Renal cortical epithelial cell (primary cell): ENCODE data around the gene ORC3. TPM values are rescaled to one million over a fixed set of nuclear protein-coding genes. Genes with fewer than 3 reads are reported as not detected.

ENCODE experiments used
- DNase-seq: peaks from one replicate; pipeline ENCODE4 v3.0.0-alpha.2; 2011; ENCODE audit warnings: low read depth
- total RNA-seq: library from RNA; depleted of rRNA; stranded (reverse); fragments of >200 nt; gene quantifications from 2 replicates; pipeline ENCODE4 v1.2.3, GENCODE V29; 2014

ORC3 gene
- 24.7 and 30.4 TPM in 2 replicates for total RNA-seq

DNA sequence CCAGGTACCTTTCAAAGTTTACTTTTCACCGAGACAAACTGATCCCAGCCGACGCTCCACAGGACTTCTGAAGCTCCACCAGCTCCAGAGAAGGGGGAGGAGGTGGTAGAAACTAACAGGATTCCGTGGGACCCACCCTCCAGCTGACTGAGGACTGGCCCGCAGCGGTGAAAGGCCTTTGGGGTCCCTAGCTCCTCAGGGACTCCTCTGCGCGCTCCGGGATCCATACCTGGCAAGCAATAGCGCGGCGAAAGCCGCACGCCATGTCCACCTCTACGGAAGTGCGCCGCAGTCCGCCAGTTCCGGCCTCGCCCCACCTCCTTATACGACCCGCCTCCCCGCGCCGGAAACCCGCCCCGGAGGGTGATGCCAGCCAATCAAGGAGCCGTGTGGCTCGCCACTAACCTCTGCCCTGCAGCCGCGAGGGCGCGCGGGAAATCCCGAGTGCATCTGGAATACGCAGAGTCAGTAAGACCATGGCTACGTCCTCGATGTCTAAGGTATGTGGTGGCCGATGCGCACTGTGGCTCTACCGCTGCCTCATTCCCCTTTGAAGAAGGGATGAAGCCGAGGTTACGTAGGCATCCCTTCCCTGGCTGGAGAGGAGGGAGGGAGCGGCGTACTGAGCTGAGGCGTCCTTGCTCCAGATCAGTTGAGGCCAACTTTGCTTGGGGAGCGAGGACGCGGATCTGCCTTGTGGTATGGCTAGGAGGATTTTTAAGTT is at the start of gene ORC3, which contains the start of gene RARS2:
ORC3 (plus strand) TSS at position 443 of the 724 bp plus-strand sequence; CDS start at position 477, 34 bp downstream.
RARS2 (minus strand) TSS at position 295 of the 724 bp plus-strand sequence; CDS start at position 265, 30 bp downstream.
- peak; percentile 88 for DNase-seq

DNA sequence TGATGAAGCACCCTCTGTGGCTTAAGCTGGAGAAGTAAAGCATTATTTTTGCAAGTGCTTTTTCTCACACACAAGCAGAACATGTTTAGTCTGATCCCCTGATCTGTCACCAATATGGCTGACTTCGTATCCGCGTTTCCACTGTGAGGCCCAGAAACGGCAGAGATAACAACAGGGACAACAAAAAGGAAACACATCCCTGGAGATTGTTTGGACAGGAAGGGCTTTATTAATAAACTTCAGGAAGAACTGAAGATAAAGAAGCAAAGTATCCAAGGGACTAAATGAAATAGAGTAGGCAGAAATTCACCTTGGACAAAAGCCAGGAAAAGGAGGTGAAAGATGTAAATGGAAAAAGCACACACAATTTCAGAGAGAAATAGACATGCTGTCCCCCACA is 49.4 kb upstream of the ORC3 start:
- DNase-seq, result no peak

DNA sequence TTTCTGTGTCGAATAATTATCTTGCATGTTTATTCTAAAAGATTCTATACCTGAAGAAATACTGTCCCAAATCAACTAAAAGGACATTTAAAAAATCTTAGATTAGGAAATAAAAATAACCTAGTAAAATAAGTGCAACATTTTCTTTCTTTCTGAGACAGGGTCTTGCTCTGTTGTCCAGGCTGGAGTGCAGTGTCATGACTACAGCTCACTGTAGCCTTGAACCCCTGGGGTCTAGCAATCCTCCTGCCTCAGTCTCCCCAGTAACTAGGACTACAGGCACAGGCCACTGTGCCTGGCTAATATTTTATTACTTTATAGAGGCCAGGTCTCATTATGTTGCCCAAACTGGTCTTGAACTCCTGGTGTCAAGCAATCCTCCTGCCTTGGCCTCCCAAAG is 48.9 kb upstream of the ORC3 start:
- no peak for DNase-seq

DNA sequence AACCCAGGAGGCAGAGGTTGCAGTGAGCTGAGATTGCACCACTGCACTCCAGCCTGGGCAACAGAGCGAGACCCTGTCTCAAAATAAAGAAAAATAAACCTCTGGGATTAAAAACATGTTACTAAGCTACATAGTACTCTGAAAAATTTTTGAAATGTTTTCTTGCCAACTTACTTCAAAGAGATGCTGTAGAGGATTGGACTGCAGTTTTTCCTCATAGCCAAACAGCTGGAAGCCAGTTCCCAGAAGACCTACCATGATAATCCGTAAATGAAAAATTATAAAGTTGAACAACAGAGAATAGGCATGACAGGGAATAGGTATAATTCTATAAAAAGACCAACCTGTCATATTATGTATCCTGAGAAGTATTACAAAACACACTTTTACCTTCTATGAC is 48.2 kb upstream of the ORC3 start:
- DNase-seq, result no peak

DNA sequence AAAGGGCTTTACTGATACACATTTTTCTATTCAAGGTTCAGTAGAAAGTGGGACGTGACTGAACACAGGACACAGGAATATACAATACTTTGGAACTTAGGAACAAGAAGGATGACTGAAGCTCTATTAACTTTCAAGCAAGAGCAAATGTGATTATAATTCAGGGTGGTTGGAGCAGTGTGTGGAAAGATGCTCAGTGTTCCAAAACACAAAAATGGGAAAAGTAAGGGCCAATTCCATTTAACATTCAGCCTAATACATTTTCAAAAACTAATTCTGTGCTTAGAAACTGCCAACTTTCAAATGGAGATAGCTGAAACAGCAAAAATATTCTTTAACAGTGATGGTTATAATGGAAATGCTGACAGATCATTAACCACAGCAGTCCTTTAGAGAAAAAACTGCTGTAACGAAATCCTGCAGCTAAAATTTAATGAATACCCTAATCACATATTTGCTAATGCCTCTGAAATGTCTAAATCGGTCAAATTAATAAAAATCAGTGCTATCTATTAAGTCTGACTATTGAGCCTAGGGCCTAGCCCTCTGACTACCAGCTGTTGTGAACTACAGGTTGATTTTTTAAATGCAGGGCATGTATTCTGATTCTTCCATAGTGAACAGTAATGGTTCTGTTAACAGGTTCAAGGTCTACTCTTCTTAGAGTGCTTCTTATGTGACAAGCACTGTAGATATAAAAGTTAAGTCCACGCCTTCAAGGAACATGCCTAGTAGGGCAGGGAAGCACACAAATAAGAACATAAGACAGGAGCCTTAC is 46.0 kb upstream of the ORC3 start:
- peak; percentile 10 for DNase-seq

DNA sequence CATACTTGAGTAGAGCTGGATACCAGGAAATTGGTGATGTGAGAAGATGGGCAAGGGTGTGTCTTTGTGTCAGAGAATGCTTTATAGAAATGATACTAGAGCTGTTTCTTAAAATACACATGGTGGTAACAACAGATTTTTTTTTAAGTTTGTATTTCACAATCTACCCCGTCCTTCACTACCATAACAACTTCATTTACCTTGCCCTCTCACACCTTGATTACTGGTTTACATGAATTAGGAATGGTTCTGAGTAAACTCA is 45.5 kb upstream of the ORC3 start:
- DNase-seq, result no peak

DNA sequence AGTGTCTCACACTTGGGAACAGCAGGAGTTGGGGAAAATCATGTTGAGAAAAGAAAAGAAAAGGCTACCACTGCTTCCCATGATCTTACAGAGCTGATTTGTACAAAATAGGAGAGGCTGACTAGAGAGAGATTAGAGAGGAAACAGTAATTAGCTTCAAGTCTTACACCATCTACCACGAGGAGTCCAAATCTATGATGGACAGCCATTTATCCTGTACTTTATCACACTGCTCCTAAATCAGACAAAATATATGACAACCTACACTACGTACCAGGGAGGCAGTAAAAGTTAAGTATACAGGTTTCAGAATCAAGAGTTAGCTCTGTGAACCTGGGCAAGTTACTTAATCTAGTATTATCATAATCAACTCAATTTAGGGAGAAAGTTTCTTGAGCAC is 38.1 kb upstream of the ORC3 start:
- no peak for DNase-seq

DNA sequence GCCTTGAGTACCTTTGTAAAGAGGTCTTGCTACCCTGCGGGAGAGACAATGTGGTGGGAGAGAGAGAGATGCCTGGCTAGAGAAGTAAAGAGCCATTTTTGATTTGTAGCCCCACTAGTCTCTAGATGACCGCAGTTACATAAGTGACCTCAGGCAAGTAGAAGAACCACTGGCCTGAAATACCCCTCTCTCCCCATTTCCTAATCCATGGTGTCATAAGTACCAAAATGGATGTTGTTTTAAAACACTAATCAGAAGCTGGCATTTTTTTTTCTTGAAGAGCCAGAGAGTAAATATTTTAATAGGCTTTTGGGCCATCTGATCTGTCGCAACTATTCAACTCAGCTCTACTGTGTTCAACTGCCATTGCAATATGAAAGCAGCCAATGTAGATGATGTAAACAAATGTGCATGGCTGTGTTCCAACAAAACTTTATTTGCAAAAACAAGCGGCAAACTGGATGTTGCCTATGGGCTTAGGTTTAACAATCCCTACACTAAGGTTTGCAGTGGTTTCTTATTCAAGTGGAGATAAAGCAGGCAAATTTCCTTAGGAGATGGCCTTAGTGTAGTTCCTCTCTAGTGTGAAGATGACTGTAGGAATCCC is 36.7 kb upstream of the ORC3 start:
- no peak for DNase-seq

DNA sequence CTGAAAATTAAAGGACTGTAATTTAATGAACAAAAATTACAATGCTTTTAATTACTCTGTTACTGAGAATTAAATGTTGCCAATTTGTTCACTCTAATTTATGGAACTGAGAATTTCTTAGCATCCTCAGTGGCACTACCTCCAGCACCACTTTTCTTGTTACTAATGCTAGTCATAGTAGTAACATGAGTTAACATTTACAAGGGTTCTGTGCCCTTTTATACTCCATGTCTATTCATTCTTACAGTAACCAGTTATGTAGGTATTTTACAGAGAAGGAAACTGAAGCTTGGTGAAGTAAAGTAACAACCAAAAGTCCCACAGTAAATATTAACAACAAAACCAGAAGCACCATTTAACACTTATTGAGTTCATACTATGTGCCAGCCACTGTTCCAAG is 34.4 kb upstream of the ORC3 start:
- no peak for DNase-seq

DNA sequence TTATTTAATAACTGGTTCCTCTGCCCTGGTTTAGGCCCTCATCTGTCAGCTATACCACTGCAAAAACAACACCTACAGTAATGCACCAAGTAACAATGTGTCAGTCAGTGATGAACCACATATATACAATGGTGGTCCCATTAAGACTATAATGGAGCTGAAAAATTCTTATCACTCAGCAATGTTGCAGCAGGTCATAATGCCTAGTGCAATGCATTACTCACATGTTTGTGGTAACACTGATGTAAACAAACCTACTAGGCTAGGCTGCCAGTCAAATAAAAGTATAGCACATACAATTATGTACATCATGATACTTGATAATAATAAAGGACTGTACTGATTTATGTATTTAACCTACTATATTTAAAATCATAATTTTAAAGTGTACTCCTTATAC is 31.5 kb upstream of the ORC3 start:
- no peak for DNase-seq

DNA sequence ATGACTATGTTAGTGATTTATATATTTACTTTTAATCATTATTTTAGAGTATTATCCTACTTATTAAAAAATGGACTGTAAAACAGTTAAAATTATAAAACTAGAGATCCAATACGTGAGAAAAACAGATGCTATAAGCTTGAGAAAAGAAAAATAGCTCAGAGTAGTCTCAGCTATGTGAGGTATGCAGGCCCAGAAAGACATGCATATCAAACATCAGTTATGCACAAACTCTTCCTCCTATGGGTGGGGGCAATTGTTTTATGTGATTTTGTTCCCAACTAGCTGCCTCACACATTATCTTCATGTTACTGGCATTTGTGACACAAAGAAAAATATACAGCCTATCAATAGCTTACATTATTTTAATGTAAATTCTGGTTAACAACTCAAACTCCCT is 28.9 kb upstream of the ORC3 start:
- no peak for DNase-seq

DNA sequence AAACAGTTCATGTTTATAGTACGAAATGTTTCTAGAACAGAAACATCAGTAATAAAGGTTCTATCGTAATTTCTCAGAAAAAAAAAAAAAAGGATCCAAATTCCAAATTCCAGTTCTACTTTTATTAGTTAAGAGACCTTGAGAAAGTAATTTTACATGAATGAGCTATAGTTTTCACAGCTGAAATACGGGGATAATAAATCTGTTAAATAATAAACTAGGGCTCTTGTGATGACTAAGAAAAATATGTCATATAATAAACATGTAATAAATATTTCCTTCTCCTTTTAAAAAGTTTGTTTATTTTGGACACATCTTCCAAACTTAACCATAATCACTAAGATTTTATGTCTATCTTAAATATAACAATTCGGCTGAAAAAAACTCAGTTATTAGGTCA is 17.9 kb upstream of the ORC3 start:
- DNase-seq, result no peak

DNA sequence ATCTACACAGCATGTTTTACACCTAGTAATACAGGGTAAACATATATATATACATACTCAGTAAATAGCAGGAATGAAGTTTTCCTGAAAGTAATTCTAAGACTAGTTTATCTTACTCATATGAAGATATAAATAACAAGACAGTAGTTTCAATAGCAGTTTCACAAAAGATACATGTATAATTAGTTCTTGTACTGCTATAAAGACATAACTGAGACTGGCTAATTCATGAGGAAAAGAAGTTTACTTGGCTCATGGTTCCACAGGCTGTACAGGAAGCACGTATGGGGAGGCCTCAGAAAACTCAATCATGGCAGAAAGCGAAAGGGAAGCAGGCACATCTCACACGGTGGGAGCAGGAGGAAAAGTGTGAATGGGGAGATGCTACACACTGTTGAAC is 17.1 kb upstream of the ORC3 start:
- no peak for DNase-seq

DNA sequence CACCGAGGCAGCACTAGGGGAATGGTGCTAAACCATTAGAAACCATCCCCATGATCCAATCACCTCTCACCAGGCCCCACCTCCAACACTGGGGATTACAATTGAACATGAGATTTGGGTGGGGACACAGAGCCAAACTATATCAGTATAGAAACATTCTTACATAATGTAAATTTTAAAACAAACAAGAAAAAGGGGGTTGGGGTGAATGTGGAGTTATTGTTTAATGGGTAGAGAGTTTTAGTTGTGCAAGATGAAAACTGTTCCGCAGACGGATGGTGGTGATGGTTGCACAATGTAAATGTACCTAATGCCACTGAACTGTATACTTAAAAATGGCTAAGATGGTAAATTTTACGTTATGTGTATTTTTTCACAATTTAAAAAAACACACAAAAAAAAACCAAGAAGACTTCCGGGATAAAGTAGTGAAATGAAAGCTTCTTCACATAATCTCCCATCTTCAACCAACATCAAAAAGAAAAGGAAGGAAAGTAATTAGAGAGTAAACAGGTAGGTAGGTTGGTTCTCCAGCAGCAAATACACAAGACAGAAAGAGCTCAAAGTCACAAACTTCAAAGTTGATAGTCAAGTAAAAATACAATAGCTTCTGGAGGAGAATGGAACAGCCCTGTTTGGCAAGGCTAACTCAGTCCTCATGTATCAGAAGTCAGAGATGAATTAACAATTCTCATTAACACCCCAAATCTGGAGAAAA is 16.5 kb upstream of the ORC3 start:
- DNase-seq, result no peak

DNA sequence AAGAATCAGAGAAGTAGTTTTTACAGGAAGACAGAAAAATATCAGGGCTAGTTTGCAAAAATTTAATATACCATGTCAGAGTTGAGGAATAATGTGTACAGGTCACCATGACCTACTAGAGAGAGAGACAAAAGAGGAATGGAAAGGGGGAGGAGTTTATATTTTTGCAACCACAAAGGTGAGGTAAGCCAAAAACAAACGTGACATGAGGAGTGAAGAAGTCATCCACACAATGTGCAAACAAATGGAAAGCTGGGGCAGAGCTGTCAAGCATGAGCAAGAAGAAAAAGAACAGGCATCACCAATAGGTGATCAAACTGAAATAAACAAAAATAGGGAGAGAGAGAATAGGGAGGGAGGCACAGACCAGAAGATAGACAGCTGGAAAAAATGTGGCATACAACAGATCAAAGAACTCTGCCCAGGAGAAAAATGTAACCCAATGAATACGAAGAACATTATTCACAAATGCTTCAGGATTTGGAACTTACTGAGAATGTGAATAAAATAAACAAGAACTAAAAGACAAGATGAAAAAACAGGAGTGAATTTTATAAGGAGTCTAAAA is 15.6 kb upstream of the ORC3 start:
- peak; percentile 14 for DNase-seq

DNA sequence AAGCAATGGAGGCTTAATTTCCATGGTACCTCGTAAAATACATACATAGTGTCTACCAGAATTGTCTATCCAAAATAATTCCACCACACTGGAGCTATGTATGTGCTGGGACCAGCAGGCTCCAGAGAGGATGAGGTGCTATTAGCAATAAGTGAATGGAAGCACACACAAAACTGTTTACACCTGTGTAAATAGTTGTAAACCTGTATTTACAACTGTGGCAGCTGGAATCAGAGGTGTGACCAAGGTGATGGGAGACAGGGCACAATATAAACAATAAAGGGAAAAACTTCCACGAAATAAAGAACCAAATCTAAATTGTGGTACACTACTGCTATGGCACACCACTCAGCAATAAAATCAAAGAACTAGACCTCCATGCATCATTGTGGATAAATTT is 14.5 kb upstream of the ORC3 start:
- no peak for DNase-seq

DNA sequence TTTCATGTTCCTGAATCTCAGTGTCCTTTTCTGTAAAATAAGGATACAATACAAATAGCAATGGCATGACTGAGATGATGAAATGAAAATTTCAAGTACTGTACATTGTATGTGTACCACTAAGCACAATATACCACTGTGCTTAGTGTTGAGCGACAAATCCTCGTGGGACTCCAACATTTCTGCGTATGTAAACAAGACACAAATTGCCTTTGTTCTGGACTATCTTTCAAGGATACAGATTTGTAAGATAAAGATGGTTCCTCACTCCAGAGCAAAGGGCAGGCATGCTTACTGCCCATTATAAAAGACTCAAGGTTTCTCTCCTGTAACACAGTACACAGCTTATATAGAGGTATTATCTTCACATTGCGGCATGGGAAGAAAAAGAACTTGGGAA is 6.1 kb upstream of the ORC3 start:
- no peak for DNase-seq

DNA sequence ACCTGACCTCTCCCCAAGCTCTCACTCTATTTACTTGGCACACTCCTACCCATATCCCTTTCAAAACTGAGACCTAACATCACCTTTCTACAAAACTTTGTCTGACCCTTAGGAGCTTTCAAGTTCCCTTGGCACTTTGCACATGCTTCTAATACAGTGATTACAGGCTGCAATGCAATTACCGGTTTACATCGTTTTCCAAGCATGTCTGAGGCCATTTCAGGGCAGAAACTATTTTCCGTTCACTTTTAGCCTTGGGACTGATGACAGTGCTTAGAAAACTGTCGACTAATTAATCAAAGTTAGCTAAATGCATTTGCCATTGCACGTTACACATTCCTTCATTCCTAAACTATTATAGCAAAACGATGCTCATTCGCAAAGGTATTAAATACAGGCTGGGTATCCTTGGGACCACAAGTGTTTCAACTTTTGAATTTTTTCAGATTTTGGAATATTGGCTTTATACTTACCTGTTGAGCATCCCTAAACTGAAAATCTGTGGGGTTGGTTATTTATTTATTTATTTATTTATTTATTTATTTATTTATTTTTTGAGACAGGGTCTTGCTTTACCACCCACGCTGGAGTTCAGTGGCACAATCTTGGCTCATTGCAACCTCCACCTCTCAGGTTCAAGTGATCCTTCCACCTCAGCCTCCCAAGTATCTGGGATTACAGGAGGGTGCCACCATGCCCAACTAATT is 3.4 kb upstream of the ORC3 start:
- no peak for DNase-seq

DNA sequence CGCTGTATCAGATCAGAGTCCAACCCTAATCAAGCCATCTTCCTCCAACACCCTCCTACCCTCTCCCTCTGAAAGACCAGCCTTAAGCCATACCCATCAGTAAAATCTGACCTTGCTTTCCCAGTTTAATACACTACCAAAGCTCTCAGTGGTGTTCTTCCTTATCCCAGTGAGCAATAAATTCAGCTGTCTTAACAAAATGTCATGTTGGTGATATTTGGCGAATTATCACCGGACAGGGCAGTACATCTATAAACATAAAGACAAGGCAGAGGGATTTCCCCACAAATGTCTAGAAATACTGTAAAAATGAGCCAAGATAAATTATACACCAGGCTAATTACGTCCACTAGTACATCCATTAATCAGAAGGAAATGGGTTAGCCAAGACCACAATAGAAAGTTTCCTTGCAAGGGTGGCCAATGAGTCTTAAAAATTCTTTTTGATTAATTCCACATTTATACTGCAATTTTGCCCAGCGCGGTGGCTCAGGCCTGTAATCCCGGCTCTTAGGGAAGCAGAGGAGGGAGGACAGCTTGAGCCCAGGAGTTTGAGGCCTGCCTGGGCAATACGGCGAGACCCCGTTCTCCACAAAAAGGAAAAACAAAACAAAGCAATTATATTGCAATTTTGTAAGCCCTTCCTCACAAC is 1.1 kb upstream of the ORC3 start:
- no peak for DNase-seq

DNA sequence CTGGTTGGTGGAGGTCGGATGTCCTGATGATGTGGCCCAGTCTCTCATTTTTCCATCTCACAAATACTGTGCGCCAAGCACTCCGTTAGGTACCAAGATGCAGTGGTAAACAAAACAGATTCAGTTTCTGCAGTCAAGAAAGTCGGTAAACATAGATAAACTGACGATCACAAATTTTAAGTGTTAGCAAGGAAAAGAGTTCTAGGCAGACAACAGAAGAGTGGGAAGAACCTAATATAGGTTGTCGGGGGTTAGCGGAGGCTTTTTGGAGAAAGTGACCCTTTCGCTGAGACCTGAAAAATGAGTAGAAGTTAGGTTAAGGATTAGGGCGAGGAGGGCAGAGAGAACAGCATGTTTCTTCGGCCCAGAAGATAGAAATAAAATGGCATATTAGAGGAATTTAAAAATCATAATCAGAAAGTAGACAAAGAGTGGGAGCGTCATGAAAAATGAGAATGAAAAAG is 514 bp downstream of the ORC3 start:
- DNase-seq, result no peak

DNA sequence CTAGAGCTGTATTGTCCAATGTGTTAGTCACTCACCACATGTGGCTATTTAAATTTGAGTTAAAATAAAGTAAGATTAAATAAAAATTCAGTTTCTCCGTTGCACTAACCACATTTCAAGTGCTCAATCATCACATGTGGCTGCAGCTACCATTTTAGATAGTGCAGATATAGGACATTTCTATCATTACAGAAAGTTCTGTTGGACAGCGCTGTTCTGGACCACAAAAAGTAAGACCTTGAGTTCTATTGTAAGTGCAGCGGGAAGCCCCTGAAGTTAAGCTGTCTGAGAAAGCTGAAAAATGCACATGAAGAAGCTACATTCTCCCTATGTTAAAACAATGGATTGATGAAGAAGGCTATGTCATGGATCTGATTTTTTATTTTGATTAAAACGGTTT is 1.1 kb downstream of the ORC3 start:
- DNase-seq, result no peak
